OCI-LY1 (cell line): ENCODE data around the gene ANKFN1.

ENCODE experiments used
- H2AFZ ChIP-seq: fragments of 200-600 bp; sonication (generic), shearing (Covaris generic); 2 replicates; pipeline ENCODE4 v1.6.0; 2014; ENCODE audit warnings: antibody characterized with exemption, mild to moderate bottlenecking, low read length
- H3F3A ChIP-seq: fragments of 200-600 bp; sonication (generic), shearing (Covaris generic); 2 replicates; pipeline ENCODE4 v1.6.0; 2014; ENCODE audit warnings: mild to moderate bottlenecking, antibody characterized with exemption, low read length, moderate library complexity; ENCODE audit not compliant: insufficient read depth
- H3K27ac ChIP-seq: fragments of 200-600 bp; sonication (generic); 2 replicates; pipeline ENCODE4 v1.5.1; 2014; ENCODE audit warnings: low read length, mixed run types, mild to moderate bottlenecking, low read depth; ENCODE audit not compliant: poor library complexity, severe bottlenecking
- H3K27me3 ChIP-seq: fragments of 200-600 bp; sonication (generic); 2 replicates; pipeline ENCODE4 v1.6.0; 2014; ENCODE audit warnings: antibody characterized with exemption, mild to moderate bottlenecking, low read length, moderate library complexity; ENCODE audit not compliant: insufficient read depth
- H3K36me3 ChIP-seq: fragments of 200-600 bp; sonication (generic); 2 replicates; pipeline ENCODE4 v1.6.1; 2014; ENCODE audit warnings: mild to moderate bottlenecking, antibody characterized with exemption, low read length, moderate library complexity, mixed read lengths; ENCODE audit not compliant: insufficient read depth
- H3K4me1 ChIP-seq: fragments of 200-600 bp; sonication (generic); 2 replicates; pipeline ENCODE4 v1.5.1; 2014; ENCODE audit warnings: mild to moderate bottlenecking, low read length, moderate library complexity; ENCODE audit not compliant: insufficient read depth, severe bottlenecking
- H3K4me2 ChIP-seq: fragments of 200-600 bp; sonication (generic), shearing (Covaris generic); 2 replicates; pipeline ENCODE4 v1.6.1; 2014; ENCODE audit warnings: low read length
- H3K4me3 ChIP-seq: fragments of 200-600 bp; sonication (generic); 2 replicates; pipeline ENCODE4 v1.5.1; 2014; ENCODE audit warnings: low read length, low read depth, mild to moderate bottlenecking, mixed read lengths; ENCODE audit not compliant: poor library complexity, severe bottlenecking
- H3K79me2 ChIP-seq: fragments of 200-600 bp; shearing (Covaris generic); 2 replicates; pipeline ENCODE4 v1.6.1; 2016; ENCODE audit warnings: mixed run types, low read length, mixed read lengths; ENCODE audit not compliant: insufficient read depth
- H3K9ac ChIP-seq: fragments of 200-600 bp; sonication (generic), shearing (Covaris generic); 2 replicates; pipeline ENCODE4 v1.6.1; 2014; ENCODE audit warnings: mild to moderate bottlenecking, low read length, mixed read lengths
- H3K9me2 ChIP-seq: fragments of 200-600 bp; sonication (generic), shearing (Covaris generic); 2 replicates; pipeline ENCODE4 v1.6.1; 2014; ENCODE audit warnings: low read depth, mild to moderate bottlenecking, low read length, mixed read lengths
- H3K9me3 ChIP-seq: fragments of 200-600 bp; shearing (Covaris generic); 2 replicates; pipeline ENCODE4 v1.6.1; 2014; ENCODE audit warnings: low read length, mixed read lengths
- H4K20me1 ChIP-seq: fragments of 200-600 bp; sonication (generic), shearing (Covaris generic); 2 replicates; pipeline ENCODE4 v1.6.0; 2016; ENCODE audit warnings: mild to moderate bottlenecking, low read length; ENCODE audit not compliant: insufficient read depth
- CTCF ChIP-seq: fragments of 200-600 bp; sonication (generic), shearing (Covaris generic); IDR thresholded peaks from 2 replicates; pipeline ENCODE4 v1.5.1; 2017; ENCODE audit warnings: mild to moderate bottlenecking, antibody characterized with exemption, low read length, moderate library complexity, mixed read lengths
- EZH2 ChIP-seq: fragments of 200-600 bp; sonication (generic), shearing (Covaris generic); IDR thresholded peaks from 2 replicates; pipeline ENCODE4 v1.8.0; 2017; ENCODE audit warnings: borderline replicate concordance, mixed run types, mild to moderate bottlenecking, antibody characterized with exemption, low read length, moderate library complexity, mixed read lengths

Gene ANKFN1

GRCh38 chr17:56230660-56231059, 77.4 kb downstream of the ANKFN1 start:
- Histone ChIP-seq H3K9ac (no peak overlapping the region), H3K79me2 (no peaks in the 10 kb centered on the region), H2AFZ (no peak overlapping the region), H3K4me2 (no peak overlapping the region), H3K4me1 (no peaks in the 10 kb centered on the region), H3K27ac (no peak overlapping the region), H4K20me1 (no peaks in the 10 kb centered on the region), H3K4me3 (no peak overlapping the region), H3K27me3 (no peaks in the 10 kb centered on the region), H3F3A (no peaks in the 10 kb centered on the region), H3K36me3 (no peaks in the 10 kb centered on the region), H3K9me2 (no peaks in the 10 kb centered on the region), H3K9me3 (no peaks in the 10 kb centered on the region)
- TF ChIP-seq CTCF = no peak
- no peak for TF ChIP-seq EZH2

- Histone ChIP-seq H3K4me2 (no peak overlapping the region), H3K36me3 (no peaks in the 10 kb centered on the region), H3K4me3 (no peak overlapping the region), H3K9me3 (no peaks in the 10 kb centered on the region), H3K27ac (no peak overlapping the region), H3K9me2 (no peaks in the 10 kb centered on the region), H3K4me1 (no peaks in the 10 kb centered on the region), H3K79me2 (no peaks in the 10 kb centered on the region), H3K9ac (no peak overlapping the region), H3F3A (no peaks in the 10 kb centered on the region), H3K27me3 (no peaks in the 10 kb centered on the region), H2AFZ (no peak overlapping the region), H4K20me1 (no peaks in the 10 kb centered on the region)
- TF ChIP-seq CTCF (no peak), EZH2 (no peak)
Measured at GRCh38 chr17:56231252-56231651, 78.0 kb downstream of the ANKFN1 start.

- Histone ChIP-seq H3K27me3 (no peaks in the 10 kb centered on the region), H3K9ac (no peak overlapping the region), H3K27ac (no peak overlapping the region), H4K20me1 (no peaks in the 10 kb centered on the region), H3K4me2 (no peak overlapping the region), H3K79me2 (no peaks in the 10 kb centered on the region), H3K4me3 (no peak overlapping the region), H3F3A (no peaks in the 10 kb centered on the region), H2AFZ (no peak overlapping the region), H3K36me3 (no peaks in the 10 kb centered on the region), H3K4me1 (no peaks in the 10 kb centered on the region), H3K9me3 (no peaks in the 10 kb centered on the region), H3K9me2 (no peaks in the 10 kb centered on the region)
- TF ChIP-seq EZH2 = no peak
- peak; percentile 14; the same call in 1 of the 2 replicates for TF ChIP-seq CTCF
Measured at GRCh38 chr17:56231693-56232092, 78.4 kb downstream of the ANKFN1 start.
